Keratinocyte (primary cell): Measurements from ENCODE around the gene NGDN.

Experiments used
- EZH2 ChIP-seq: IDR thresholded peaks from one replicate; pipeline ENCODE4 v1.6.1; 2012; ENCODE audit warnings: inconsistent platforms, mild to moderate bottlenecking, low read length, moderate library complexity
- TF ChIP-seq, protein P1 (sequence below), 3 experiments: IDR thresholded peaks in 1 of 3; conservative IDR thresholded peaks in 1 of 3; optimal IDR thresholded peaks in 1 of 3; 2 replicates in 2 of 3; 3 replicates in 1 of 3; pipeline versions ENCODE3 to v1.5.1; 2011; ENCODE audit warnings: low read length in 3 of 3, mild to moderate bottlenecking in 3 of 3, moderate library complexity in 2 of 3, control low read depth in 1 of 3, inconsistent platforms in 1 of 3; ENCODE audit not compliant: insufficient read depth in 2 of 3; ENCODE audit errors: extremely low read depth in 1 of 3

DNA sequence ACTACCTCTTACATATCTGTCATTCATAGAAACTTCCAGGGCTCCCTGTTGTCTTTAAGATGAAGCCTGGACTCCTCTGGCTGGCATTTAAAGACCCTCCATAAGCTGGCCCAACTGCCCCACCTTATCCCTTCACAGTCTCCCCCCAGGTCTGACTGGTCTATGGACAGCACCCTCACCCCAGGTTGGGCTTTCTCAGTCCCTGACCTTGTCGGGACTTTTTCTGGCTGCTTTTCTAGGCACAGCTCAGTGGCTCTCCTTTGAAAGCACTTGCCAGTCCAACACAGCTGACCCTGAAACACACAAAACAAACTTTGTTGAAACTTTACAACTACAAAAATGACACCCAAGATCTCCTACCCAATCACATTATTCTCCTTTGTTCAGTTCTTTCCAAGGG, 20.2 kb upstream of the NGDN start:
- TF ChIP-seq, protein P1, sequence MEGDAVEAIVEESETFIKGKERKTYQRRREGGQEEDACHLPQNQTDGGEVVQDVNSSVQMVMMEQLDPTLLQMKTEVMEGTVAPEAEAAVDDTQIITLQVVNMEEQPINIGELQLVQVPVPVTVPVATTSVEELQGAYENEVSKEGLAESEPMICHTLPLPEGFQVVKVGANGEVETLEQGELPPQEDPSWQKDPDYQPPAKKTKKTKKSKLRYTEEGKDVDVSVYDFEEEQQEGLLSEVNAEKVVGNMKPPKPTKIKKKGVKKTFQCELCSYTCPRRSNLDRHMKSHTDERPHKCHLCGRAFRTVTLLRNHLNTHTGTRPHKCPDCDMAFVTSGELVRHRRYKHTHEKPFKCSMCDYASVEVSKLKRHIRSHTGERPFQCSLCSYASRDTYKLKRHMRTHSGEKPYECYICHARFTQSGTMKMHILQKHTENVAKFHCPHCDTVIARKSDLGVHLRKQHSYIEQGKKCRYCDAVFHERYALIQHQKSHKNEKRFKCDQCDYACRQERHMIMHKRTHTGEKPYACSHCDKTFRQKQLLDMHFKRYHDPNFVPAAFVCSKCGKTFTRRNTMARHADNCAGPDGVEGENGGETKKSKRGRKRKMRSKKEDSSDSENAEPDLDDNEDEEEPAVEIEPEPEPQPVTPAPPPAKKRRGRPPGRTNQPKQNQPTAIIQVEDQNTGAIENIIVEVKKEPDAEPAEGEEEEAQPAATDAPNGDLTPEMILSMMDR (optimal IDR thresholded peaks at IDR 0.05 in 1 of 3, IDR thresholded peaks at IDR 0.05 in 1 of 3, conservative IDR thresholded peaks at IDR 0.05 in 1 of 3; ENCODE audit: extremely low read depth in 1 of 3, insufficient read depth in 2 of 3, low read length in 3 of 3): no peak
- TF ChIP-seq EZH2: no peak
